AG20443 (cell line): ENCODE data around the gene TPT1.

Source experiments
- DNase-seq: peaks from one replicate; pipeline ENCODE4 v3.0.0; 2012; ENCODE audit warnings: low spot score, mixed read lengths

TPT1 gene

DNA sequence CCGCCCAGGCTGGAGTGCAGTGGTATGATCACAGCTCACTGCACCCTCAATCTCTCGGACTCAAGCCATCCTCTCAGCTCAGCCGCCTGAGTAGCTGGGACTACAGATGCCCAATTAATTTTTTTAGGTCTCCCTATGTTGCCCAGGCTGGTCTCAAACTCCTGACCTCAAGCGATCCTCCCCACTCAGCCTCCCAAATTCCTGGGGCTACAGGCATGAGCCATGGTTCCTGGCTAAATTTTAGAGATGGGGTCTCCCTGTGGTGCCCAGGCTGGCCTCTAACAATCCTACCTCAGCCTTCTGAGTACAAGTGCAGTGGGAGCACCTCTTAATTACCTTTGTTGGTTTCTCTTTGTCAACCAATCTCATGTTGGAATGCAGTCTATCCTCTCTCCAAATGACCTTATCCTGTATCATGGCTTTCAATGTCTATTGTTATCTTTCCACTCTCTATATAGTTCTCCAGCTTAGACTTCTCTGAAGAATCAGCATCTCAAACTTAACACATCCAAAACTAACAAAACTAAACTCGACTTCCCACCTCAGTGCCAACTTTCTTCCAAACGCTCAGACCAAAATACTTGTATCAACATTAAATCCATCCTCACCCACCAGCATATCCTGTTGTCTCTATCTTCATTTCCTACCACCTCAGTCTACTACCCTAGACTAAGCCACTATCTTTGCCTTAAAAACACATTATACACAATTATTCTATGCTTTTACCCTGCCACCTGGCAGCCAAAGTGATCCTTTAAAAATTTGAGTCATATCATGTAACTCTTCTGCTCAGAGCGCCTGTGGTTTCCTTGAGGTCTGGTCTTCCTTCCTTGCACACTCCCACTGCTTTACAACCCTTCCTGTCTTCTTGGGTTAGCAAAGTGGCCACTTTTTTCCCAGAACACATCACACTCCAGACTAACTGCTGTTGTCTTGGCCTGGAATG lies 6.7 kb downstream of the TPT1 start:
- no peak for DNase-seq

DNA sequence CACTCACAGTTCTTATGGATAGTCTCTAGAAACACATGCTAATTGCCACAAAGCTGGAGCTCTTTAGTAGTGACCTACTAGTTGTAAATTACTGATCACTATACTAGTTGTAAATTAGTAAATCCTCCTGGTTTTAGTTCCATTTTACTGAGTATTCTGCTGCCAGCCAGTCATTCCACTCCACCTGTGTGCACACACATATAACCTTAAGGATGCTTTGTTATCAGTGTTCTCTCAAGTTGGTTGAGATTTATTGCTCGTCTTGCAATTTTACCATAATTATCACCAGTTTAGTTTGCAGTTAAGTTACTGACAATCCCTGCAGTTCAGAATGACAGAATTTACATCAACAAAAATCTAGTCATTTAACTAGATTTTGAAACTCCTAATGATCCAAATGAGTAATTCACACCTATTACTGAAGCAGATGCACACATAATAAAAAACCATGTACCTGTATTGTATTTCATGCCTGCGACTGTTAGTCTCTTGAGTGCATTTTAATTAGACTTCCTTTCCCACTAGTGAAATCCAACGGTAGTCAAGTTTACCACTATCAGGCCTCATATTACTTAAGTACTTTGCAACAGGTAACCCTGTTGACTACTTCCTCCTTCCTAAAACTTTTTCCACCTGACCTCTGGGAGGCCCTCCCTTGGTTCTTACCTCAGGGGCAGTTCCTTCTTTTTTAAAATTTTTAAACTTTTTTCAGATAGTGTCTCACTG lies 7.6 kb downstream of the TPT1 start:
- no peak for DNase-seq

DNA sequence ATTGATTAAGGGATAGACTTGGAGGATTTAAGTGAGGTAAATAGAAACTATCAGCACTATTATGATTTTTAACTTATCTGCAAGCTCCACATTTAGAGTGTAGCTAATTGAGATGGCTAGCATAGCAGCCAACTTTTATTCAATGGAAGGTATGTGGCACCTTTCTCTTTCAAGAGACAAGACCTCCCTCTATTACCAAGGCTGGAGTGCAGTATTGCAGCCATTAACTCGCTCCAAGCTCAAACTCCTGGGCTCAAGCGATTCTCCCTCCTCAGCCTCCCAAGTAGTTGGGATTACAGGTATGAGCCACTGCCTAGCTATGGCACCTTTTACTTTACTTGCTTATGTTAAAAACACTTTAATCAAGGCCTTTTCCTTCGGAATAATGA lies 8.2 kb downstream of the TPT1 start:
- no peak for DNase-seq

DNA sequence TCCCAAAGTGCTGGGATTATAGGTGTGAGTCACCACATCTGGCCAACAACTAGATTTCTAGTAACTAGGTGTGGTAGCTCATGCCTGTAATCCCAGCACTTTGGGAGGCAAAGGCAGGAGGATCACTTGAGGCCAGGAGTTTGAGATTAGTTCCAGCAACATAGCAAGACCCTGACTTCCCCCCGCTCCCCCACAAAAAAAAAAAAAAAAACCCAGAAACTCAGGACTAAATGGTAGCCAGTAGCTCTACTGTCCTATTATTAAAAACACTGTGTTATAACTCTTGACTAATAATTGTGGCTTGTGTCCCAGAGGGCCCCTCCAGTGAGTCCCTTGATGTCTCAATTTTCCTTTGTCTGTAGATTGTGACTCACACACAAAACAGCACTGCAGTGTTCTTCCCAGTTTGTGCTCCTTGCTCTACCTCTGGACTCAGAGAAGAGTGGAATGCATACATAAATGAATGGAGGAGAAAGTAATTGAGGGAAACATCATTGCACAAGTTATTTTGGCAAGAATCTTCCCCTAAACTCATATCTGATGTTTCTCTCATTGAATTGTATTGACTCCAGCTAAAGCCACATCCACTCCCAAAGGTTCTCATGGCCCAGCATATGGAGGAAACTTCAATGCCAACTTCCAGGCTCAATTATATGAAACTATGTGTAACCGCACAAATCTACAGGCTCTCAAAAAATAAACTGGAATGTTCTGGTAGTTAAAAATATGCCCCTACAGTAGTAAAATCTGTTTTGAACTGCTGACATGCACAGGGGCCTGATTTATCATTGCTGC lies 8.8 kb downstream of the TPT1 start:
- DNase-seq: peak; percentile 76

DNA sequence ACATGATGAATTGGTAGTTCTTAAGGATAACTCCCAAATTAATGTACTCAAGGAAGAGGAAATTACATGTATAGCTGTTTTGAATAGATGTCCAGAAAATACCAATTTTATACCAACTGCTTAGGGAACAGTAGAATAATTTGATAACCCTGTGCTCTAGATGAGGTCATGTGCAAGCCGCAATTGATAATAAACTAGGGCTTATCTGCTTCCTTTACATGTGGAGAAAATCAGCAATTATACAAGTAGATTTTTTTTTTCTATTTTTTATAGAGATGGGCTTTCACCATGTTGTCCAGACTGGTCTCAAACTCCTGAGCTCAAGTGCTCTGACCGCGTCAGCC lies 9.3 kb downstream of the TPT1 start:
- no peak for DNase-seq

DNA sequence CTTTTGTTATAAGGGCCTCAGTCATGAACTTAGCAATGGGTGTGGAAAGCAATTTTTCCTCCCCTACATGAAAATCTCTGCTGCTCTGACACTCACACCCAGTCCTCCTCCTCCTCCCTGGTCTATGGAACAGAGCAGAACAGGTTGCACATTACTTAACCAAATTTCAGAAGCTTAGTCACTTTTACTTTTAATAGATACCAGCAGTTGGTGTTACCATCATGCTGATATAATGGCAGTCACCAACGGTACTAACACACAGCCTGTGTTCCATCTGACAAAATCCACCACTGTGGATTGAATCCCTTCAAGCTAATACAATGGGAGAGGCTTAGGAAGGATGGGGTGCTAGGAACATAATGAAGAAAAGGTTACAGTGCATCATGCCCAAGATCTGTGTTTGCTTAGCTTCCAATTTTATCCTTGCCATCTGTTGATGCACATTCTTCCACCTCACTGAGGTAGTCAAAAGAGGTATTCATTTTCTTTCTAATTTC lies 9.8 kb downstream of the TPT1 start:
- no peak for DNase-seq

DNA sequence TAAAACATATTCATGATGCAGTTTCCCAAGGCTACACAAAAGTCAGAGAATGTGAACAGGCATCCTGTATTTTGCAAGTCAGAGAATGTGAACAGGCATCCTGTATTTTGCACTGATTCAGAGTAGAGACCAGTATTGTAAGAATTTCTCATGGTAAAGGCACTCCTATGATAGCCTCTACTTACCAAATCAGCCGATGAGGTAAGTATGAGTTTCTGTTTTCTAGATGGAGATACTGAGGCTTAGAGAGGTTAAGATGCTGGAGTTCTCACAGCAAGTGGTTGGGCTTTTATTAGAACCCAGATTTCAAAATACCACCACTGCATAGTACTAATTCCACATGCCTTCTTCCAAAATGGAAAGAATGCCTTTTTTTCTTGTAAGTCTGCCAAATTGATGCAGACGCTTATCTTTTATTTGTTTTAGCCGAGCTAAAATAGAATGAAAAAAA lies 12.3 kb downstream of the TPT1 start:
- DNase-seq: peak; percentile 45

DNA sequence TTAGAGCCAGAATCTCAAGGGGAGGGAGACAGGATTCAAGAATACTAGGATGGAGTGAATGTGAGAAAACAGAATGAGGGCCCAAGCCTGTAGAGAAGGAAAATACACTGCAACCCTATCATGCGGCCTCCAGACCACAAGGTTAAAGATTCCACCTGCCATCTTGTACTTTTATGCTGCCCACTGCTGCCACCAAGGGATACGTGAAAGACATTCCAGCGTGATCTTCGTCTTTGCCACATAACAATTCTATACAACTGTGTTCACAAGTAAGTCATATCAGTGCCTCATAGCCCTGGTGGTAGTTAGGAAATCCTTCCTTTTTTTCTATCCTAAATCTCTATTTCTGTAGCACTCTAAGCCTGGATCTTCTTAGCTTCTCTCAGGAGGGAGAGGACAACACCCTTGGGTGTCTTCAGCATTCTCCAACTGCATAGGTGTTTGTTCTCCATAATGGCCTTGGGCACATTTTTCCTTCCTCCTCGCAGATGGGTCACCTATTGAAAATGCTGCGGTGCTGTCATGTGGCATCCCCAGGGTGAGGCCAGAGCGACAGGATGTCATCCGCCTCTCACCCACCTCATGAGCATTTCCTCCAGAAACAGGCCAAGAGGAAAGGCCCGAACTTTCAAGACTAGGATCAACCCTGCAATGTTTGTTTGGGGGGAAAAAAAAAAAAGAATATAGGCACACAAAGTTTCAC lies 13.6 kb downstream of the TPT1 start:
- DNase-seq: no peak

DNA sequence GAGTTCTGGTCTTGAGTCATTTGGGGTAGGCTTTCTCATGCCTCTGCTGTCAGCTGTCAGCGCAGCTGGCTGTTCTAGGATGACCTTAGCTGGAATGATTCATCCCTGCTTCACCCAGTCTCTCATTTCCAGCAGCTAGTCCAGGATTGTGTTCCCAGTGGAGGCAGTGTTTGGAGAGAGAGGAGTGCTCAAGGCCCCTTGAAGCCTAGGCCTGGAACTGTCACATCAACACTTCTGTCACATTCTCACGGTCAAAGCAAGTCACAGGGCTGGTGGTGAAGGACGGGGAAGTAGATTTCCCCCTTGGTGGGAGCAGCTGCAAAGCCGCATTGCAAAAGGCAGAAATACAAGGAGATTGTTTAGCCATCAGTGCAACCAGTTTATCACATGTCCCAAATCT lies 15.2 kb downstream of the TPT1 start:
- peak; percentile 81 for DNase-seq

DNA sequence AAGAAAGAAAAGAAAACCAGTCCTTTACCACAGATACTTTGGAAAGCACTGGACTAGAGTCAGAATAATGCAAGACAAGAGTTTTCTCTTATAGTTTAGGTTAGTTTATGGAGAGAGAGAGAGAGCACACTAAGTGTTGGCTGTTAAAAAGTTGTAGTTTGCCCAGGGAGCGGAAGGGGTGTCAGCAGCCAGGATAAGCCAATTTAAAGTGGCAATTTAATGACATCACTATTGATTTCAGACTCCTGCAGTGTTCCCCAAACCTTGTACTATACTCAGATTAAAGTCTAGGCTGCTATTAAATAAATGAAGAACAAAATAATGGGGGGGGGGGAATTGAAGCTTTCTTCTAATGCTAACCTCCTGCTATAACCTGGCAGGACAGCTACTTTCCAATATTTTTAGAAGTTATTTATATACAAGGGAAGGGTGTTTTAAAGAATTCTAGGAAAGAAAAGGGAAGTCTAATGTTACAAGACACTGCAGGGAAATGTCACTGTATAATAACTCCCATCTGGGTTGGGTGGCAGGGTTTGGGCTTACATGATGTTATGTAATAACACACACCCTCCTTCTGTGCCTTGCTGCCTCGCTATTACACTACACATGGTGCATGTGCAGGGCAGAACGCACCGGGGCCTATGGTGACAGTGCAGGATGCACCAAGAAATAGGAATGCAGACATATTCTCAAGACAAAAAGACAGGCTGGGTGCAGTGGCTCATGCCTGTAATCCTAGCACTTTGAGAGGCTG lies 19.9 kb downstream of the TPT1 start:
- no peak for DNase-seq

DNA sequence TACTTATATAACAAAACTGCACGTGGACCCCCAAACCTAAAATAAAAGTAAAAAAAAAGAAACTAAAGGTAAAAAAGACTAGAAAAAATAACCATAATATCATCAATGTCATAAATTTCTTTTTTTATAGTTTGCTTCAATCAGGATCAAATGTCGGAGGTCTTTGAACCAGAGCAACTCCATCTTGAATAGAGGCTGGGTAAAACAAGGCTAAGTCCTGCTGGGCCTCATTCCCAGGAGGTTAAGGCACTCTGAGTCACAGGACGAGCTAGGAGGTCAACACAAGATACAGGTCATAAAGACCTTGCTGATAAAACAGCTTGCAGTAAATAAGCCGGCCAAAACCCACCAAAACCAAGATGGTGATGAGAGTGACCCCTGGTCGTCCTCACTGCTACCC lies 24.0 kb downstream of the TPT1 start:
- DNase-seq: no peak

DNA sequence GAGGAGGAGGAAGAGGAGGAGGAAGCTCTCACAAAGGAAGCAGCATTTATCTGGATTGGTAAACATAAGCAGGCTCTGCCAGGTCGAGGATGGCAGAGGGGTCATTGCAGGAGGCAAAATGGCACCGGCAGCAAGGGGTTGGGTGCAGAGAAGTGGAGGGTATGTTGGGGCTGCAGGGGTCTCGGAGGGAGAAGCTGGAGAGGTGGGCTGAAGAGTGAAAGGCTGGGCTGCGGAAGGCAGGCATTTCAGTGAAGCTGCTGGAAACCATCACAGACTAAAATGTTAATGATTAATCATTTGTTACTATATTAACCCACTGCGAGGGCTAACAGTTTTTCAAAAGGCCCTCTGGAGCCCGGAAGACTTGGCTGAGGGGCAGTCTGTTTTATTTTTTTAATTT lies 24.6 kb downstream of the TPT1 start:
- no peak for DNase-seq

DNA sequence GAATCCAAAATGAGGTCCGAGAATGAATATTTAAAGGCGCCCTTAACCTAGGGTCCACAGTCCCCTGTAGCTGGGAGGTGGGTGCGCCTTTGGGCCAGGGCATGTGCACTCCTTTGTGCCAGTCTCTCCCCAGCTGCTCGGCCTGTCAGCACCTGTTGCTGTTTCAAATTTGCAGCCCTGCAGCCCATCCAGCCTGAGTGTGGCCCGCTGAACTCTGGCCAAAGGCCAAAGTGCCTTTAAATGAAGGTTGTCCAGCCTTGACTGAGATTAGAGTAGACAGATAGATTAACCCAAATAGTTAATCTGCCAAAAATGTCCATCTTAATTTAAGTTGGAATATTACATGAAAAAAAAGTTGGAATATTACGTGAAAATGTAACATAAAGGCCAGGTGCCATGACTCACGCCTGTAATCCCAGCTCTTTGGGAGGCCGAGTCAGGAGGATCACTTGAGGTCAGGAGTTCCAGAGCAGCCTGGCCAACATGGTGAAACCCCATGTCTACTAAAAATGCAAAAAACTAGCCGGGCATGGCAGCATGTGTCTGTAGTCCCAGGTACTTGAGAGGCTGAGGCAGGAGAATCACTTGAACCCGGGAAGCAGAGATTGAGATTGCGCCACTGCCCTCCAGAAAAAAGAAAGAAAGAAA lies 25.3 kb downstream of the TPT1 start:
- DNase-seq: no peak

DNA sequence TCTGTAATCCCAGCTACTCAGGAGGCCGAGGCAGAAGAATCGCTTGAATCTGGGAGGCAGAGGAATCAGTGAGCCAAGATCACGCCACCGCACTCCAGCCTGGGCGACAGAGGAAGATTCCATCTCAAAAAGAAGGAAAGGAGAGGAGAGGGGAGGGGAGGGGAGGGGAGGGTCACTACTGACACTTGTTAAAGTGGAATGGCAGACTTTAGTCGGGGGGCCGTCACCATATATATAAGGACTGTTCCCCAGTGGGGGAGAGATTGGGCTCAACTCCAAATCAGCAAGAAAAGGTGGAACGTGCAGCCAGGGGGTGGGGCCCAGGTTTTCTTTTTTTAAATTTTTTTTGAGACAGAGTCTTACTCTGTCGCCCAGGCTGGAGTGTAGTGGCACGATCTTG lies 26.2 kb downstream of the TPT1 start:
- DNase-seq: no peak

DNA sequence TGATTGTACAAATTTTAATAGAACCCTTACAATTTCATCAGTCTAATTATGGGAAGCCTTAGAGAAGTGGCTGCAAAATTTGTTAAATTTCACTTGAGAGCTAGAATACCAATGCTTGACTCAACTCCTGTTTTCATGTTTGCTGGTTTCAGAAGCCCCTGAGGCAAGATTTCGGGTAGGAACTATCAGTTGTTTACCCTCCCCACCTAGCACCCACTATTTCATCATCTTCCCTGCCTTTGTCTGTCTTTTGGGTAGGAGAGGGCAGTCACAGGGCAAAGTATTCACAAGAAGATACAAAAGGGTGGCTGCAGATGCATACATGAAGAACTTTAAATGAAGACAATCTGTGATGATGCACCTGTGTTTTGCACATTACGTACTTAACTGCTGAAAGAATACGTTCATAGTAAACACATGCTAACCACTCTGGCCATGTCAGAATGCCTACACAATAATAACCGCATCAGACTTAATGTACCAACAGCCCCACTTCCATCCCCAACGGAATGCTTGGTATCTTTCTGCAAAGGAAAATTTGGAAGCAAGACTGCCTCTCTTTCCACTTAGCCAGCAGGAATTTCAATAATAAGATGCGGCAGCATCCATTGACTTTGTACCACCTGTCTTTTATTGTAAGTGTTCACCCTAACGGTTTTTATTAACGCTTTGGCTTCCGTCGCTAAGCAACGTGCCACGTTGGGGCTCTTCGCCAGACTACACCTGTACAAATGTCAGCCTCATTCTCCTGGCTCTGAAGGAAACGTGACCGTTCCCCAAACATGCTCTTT lies 30.4 kb downstream of the TPT1 start:
- DNase-seq: no peak

DNA sequence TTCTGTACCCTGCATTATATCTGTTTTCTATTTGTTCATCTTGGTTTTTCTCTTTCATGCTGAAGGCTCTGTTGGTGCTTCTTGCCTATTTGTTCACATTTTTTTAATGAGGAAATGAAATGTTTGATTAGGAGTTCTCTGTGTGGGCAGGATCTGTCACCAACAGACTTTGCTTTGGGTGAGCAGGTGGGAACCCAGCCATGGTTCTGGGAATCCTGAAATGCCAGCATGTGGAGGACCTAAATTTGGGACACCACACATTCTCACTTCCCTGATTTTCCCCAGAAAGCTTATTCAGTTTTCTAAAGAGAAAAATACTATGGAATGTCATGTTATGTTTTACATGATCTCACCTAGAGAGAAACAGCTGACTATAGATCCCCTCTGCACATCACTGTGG lies 34.0 kb downstream of the TPT1 start:
- no peak for DNase-seq

DNA sequence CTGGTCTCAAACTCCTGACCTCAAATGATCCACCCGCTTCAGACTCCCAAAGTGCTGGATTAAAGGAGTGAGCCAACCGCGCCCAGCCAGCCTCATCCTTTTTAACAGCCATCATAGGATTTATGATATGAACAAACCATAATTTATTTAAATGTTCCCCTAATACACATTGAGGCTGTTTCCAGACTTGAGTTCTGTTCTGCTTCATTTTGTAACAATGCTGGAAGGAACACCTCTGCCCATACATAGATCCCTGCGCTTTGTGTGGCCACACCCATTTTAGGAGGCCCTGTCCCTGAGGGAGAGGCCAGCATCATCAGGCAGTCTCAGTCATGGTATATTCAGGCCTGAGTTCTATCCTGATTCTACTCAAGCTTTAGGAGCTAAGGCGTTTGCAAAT lies 35.9 kb downstream of the TPT1 start:
- no peak for DNase-seq

DNA sequence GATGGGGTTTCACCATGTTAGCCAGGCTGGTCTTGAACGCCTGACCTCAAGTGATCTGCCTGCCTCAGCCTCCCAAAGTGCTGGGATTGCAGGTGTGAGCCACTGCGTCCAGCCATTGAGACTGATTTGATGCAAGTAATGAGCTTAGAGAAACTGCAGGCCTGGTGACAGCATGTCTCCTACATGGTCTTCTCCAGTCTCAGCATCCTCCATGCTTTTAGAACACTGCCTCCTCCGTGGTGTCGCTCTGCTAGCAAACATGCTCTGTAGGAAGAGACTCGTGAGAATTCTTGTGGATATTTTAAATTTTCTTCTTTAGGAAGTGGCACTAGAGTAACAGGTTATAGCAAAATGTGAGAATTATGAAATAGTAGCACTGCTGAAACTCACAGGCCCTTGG lies 37.1 kb downstream of the TPT1 start:
- no peak for DNase-seq

DNA sequence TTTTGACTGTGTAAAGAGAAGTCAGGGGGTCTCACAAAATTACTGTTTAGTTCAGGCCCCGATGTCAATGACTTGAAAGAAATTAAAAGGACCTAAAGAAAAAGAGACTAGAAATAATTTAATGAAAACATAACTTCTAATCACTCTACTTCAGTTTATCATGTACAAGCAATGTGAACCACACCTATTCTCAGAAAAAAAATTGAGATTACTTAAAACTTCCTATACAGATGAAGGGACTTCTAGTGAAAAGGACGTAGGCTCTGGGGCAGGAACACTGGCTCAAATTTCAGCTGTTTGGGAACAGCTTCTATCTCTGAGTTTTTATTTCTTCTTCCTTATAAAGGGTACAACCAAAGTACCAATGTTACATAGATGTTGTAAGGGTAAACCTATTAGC lies 38.0 kb downstream of the TPT1 start:
- DNase-seq: no peak

DNA sequence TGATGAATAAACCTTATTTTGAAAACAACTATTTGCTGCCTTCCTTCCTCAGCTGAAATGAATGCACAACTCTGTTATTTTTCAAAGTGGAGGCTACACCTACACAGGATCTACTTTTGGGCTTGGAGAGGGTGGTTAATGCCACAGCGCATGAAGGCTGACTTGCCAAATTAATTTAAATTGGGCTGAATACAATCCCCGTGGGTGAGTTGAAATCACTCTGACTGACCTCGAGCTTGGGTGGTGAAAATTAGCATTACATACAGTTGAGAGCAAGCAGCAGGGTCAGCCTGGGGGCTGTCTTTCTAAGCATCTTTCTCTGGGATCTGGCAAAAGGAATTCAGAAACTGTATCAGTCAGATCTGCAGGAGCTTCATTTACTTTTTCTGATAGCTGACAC lies 38.5 kb downstream of the TPT1 start:
- DNase-seq: no peak
